Ishikawa (cell line): ENCODE results near the gene INO80D.

Experiments used
- CEBPB ChIP-seq: IDR thresholded peaks from 2 replicates; pipeline ENCODE4 v1.6.1; 2012
- CREB1 ChIP-seq: IDR thresholded peaks from 2 replicates; pipeline ENCODE4 v1.6.1; 2012; ENCODE audit warnings: low read depth
- EGR1 ChIP-seq: IDR thresholded peaks from 2 replicates; pipeline ENCODE4 v1.6.1; 2012
- EP300 ChIP-seq: IDR thresholded peaks from 2 replicates; pipeline ENCODE4 v1.6.1; 2012; ENCODE audit warnings: borderline replicate concordance
- FOXM1 ChIP-seq: IDR thresholded peaks from 2 replicates; pipeline ENCODE4 v1.6.1; 2012; ENCODE audit warnings: low read depth, borderline replicate concordance
- MAX ChIP-seq: IDR thresholded peaks from 2 replicates; pipeline ENCODE4 v1.6.1; 2012
- NFIC ChIP-seq: IDR thresholded peaks from 2 replicates; pipeline ENCODE4 v1.6.1; 2012
- RAD21 ChIP-seq: IDR thresholded peaks from 2 replicates; pipeline ENCODE4 v1.6.1; 2012; ENCODE audit warnings: low read depth
- TAF1 ChIP-seq: IDR thresholded peaks from 2 replicates; pipeline ENCODE4 v1.6.1; 2012; ENCODE audit warnings: low read depth, mild to moderate bottlenecking
- TCF12 ChIP-seq: IDR thresholded peaks from 2 replicates; pipeline ENCODE4 v1.6.1; 2012; ENCODE audit warnings: low read depth
- TEAD4 ChIP-seq: IDR thresholded peaks from 2 replicates; pipeline ENCODE4 v1.6.1; 2012
- USF1 ChIP-seq: IDR thresholded peaks from 2 replicates; pipeline ENCODE4 v1.6.1; 2012
- YY1 ChIP-seq: IDR thresholded peaks from 2 replicates; pipeline ENCODE4 v1.6.1; 2012; ENCODE audit warnings: low read depth
- ZBTB7A ChIP-seq: IDR thresholded peaks from 2 replicates; pipeline ENCODE4 v1.6.1; 2012; ENCODE audit warnings: low read depth
- TF ChIP-seq, protein P1 (sequence below): IDR thresholded peaks from 2 replicates; pipeline ENCODE4 v1.6.1; 2012; ENCODE audit warnings: low read depth, mild to moderate bottlenecking

Gene INO80D

DNA sequence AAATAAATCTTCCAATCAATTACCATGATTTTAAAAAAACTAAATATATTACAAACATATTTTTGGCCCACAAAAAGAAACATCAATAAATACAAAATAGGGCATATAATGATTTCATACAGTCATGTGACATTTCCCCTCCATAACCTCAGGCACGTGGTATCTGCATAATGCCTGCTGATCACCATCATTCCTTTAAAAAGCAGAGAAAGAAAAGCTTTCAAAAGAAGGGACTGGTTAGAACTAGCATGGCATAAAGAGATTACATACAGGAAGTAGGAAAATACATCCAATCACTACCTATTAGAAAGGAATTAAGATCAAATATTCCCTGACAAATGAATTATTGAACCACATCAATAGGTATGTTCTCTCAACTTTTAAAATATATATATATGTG is 83.5 kb downstream of the INO80D start:
- no peak for TF ChIP-seq YY1
- TF ChIP-seq EP300: no peak
- TF ChIP-seq FOXM1: no peak
- TF ChIP-seq CREB1: no peak
- TF ChIP-seq USF1: no peak
- no peak for TF ChIP-seq NFIC
- TF ChIP-seq EGR1: no peak
- TF ChIP-seq TEAD4: no peak
- TF ChIP-seq RAD21: no peak
- no peak for TF ChIP-seq TAF1
- TF ChIP-seq CEBPB: no peak
- TF ChIP-seq MAX: no peak
- no peak for TF ChIP-seq TCF12
- TF ChIP-seq, protein P1, sequence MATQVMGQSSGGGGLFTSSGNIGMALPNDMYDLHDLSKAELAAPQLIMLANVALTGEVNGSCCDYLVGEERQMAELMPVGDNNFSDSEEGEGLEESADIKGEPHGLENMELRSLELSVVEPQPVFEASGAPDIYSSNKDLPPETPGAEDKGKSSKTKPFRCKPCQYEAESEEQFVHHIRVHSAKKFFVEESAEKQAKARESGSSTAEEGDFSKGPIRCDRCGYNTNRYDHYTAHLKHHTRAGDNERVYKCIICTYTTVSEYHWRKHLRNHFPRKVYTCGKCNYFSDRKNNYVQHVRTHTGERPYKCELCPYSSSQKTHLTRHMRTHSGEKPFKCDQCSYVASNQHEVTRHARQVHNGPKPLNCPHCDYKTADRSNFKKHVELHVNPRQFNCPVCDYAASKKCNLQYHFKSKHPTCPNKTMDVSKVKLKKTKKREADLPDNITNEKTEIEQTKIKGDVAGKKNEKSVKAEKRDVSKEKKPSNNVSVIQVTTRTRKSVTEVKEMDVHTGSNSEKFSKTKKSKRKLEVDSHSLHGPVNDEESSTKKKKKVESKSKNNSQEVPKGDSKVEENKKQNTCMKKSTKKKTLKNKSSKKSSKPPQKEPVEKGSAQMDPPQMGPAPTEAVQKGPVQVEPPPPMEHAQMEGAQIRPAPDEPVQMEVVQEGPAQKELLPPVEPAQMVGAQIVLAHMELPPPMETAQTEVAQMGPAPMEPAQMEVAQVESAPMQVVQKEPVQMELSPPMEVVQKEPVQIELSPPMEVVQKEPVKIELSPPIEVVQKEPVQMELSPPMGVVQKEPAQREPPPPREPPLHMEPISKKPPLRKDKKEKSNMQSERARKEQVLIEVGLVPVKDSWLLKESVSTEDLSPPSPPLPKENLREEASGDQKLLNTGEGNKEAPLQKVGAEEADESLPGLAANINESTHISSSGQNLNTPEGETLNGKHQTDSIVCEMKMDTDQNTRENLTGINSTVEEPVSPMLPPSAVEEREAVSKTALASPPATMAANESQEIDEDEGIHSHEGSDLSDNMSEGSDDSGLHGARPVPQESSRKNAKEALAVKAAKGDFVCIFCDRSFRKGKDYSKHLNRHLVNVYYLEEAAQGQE: no peak

- TF ChIP-seq CREB1 (no peak), CEBPB (no peak), MAX (no peak), EGR1 (no peak), TAF1 (no peak), NFIC (no peak), USF1 (no peak), RAD21 (no peak), YY1 (no peak), ZBTB7A (no peak), TCF12 (no peak), FOXM1 (no peak)
- TF ChIP-seq, protein P1: no peak
Measured at GRCh38 chr2:206001912-206002311, 84.1 kb downstream of the INO80D start.

DNA sequence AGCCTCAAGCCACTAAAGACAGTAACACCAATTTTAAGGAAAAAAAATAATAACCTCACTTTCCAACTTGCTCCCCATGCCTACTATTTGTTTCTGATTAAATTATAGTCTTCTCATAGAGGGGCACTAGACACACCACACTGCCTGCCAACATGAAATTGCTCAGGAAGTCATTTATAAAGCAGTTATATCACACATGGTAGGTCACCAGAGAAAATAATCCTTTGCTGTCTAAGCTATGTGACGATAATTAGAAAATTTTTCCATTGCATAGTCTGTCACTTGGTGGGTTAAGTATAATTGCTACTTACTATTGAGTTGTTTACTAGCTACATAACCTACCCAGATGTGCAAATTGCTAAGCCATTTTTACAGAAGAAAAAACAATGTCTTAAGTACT is 85.2 kb downstream of the INO80D start:
- TF ChIP-seq, protein P1: no peak
- no peak for TF ChIP-seq NFIC
- TF ChIP-seq RAD21: no peak
- no peak for TF ChIP-seq TAF1
- TF ChIP-seq USF1: no peak
- no peak for TF ChIP-seq CEBPB
- no peak for TF ChIP-seq ZBTB7A
- TF ChIP-seq TEAD4: no peak
- TF ChIP-seq EP300: no peak
- TF ChIP-seq EGR1: no peak
- TF ChIP-seq FOXM1: no peak
- no peak for TF ChIP-seq MAX
- no peak for TF ChIP-seq TCF12
- no peak for TF ChIP-seq YY1
- TF ChIP-seq CREB1: no peak

- no peak for TF ChIP-seq MAX
- no peak for TF ChIP-seq CREB1
- TF ChIP-seq USF1: no peak
- no peak for TF ChIP-seq EGR1
- TF ChIP-seq RAD21: no peak
- TF ChIP-seq EP300: no peak
- TF ChIP-seq ZBTB7A: no peak
Measured at GRCh38 chr2:205998583-205998982, 87.4 kb downstream of the INO80D start.
